ENCODE results near the gene PDCD4.

PDCD4 gene

GRCh38 chr10:110919971-110920881, 48.5 kb downstream of the PDCD4 start:
- peak; percentile 4 for DNase-seq (ENCODE audit: low read depth)

GRCh38 chr10:110923856-110924493, 52.2 kb downstream of the PDCD4 start:
- DNase-seq (ENCODE audit: low read depth): no peak

- no peak for DNase-seq (ENCODE audit: low read depth)
Measured at GRCh38 chr10:110927461-110927860, 55.7 kb downstream of the PDCD4 start.

GRCh38 chr10:110931769-110932381, 60.1 kb downstream of the PDCD4 start:
- DNase-seq (ENCODE audit: low read depth): no peak

- DNase-seq (ENCODE audit: low read depth): no peak
Measured at GRCh38 chr10:110932505-110933180, 60.9 kb downstream of the PDCD4 start.

- no peak for DNase-seq (ENCODE audit: low read depth)
Measured at GRCh38 chr10:110936757-110937156, 65.0 kb downstream of the PDCD4 start.

- DNase-seq (ENCODE audit: low read depth): no peak
Measured at GRCh38 chr10:110939419-110939818, 67.7 kb downstream of the PDCD4 start.

GRCh38 chr10:110944792-110945396, 73.2 kb downstream of the PDCD4 start:
- DNase-seq (ENCODE audit: low read depth): no peak

GRCh38 chr10:110946496-110946895, 74.8 kb downstream of the PDCD4 start:
- no peak for DNase-seq (ENCODE audit: low read depth)

- no peak for DNase-seq (ENCODE audit: low read depth)
Measured at GRCh38 chr10:110947061-110947595, 75.4 kb downstream of the PDCD4 start.
